Daoy (cell line): ENCODE data around the gene GPR141. TPM values are rescaled to one million over a fixed set of nuclear protein-coding genes. Genes with fewer than 3 reads are reported as not detected.

Experiments
- DNase-seq: peaks from one replicate; pipeline ENCODE4 v3.0.0-alpha.2; 2015; ENCODE audit warnings: low read depth
- total RNA-seq: library from RNA; depleted of rRNA; stranded (reverse); fragments of >200 nt; shearing (Covaris generic); gene quantifications from 2 replicates; pipeline ENCODE4 v1.2.3, GENCODE V29; 2014

Gene GPR141
- total RNA-seq, 1 experiment from 2014 or later, result not detected

DNA sequence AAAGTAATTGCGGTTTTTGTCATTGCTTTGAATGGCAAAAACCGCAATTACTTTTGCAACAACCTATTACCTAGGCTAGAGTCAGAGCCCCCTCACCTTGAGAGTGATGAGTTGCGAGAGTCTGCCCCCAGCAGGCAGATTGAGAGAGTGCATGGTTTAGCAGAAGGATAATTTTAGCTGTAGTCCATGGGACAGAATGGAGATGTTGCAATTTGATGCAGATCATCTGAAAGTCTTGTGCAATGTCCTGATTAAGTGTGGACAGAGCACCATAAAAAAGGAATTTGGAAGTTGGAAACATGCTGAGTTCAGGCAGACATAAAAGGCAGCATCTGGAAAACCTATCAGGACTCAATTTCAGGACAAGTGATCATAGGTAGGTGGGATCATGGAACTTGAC, 48.7 kb downstream of the GPR141 start:
- DNase-seq, result peak; percentile 55

DNA sequence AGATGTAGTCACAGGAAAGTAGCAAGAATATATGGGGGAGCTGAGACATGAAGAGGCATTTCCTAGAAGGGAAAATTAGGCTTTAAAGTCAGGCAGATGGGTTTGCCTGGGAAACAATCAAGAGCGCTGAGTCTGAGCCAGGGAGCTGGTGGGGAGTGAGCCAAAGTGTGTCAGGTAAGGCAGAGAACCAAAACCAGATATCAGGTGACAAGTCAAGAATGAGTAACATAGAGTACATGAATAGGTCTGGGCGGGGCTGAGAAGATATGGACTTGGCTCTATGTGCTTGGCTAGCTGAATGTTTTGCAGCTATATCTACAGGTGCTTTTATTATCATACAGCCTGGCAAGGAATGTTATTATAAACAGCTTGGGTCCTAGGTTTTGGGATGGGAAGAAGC, 49.3 kb downstream of the GPR141 start:
- no peak for DNase-seq

DNA sequence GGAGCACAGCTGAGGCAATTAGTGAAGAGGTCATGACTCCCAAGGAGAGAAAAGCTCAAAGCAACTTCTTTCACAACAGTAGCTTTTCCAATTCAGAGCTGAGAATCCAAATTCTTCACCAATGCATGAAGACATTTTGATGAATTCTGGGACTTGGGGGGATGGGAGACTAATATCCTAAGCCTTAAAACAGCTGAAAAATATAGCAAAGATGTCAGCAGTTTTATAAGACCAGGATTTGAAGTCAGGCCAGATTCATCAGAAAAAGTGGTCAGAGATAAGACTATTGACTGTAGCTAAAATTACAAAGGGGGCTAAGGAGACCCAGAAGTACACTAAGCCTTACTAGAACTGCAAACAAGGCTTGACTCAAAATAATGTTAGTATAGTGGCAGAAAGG, 51.6 kb downstream of the GPR141 start:
- no peak for DNase-seq

DNA sequence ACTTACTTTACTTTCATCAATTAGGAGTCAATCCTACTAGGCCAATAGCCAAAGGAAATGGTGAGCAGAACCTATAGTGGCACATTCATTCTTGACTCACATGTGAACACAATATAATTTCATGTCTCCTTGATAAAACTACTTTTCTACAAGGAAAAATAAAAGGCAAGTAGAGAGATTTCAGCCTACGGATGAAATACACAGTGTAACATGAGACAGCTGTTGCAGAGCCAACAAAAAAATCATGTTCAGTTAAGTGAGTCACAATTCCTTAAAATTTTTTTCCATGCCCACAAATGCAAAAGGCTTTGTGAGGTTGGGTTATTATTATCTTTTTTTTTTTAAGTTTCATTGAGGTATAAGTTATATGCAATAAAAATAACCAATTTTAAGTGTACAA, 54.8 kb downstream of the GPR141 start:
- DNase-seq, result no peak

DNA sequence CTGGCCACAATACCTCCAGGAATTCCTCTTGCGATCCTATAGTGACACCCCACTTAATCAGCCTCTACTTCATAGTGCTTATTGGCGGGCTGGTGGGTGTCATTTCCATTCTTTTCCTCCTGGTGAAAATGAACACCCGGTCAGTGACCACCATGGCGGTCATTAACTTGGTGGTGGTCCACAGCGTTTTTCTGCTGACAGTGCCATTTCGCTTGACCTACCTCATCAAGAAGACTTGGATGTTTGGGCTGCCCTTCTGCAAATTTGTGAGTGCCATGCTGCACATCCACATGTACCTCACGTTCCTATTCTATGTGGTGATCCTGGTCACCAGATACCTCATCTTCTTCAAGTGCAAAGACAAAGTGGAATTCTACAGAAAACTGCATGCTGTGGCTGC, 56.8 kb downstream of the GPR141 start:
- no peak for DNase-seq

DNA sequence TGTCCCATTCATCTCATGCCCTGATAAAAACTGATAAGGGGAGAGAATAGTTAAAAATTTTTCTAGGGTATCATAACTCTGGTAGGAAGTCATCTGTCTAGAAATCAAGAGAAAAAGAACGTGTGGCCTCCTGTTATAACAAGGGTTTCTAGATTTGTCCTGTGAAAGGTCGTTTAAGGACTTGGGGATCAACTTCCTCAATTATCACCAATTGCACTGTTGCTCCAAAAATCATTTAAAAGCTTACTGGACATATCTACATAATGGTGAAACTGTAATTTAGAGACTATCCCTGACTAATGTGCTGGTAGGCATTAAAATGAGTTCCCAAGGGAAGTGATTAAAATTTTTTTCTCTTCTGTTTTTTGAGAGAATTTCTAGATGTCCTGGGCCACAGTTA, 58.2 kb downstream of the GPR141 start:
- no peak for DNase-seq

DNA sequence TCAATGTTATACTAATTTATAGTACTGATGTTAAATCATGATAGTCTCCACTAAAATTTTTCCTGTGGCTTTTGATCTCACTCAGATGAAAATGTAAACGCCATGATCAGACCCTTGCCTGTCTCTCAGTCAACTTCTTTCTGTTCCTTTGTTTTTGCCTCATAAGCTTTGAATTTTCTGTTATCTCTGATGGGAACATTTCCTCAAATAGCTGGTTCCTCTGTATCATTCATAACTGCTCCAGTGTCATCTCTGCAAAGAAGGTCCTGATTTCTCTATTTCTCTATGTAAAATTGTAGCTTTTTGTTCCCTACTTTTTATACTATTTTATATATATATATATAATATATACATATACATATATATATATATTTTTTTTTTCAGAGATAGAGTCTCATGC, 67.5 kb downstream of the GPR141 start:
- no peak for DNase-seq

DNA sequence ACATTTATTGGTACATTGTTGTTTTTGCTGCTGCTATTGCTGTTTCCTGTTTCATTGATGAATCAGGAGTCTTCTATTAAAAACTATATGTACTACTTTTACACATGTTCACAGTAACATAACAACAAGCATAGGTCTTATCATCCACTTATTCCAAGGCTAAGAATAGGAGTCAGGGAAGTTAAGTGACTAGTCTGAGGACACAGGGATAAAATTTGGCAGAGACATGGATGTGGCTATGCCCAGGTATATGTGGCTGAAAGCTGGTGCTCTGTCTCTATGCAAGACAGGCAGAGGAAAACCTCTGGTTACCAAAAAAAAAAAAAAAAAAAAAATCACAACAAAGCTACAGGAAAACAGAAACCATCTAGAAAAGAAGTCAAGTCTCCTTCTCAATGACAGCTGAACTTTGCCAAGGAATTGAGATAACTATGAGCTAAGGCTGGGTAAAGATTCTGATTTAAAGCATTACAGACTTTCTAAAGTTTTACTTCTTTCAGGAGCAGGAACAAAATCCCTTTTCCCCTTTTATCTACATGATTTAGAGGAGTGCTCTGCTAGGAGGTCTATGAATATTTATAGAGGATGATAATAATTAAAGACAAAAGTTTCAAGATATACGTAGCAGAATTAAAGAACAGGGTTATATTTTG, 70.0 kb downstream of the GPR141 start:
- DNase-seq, result no peak

DNA sequence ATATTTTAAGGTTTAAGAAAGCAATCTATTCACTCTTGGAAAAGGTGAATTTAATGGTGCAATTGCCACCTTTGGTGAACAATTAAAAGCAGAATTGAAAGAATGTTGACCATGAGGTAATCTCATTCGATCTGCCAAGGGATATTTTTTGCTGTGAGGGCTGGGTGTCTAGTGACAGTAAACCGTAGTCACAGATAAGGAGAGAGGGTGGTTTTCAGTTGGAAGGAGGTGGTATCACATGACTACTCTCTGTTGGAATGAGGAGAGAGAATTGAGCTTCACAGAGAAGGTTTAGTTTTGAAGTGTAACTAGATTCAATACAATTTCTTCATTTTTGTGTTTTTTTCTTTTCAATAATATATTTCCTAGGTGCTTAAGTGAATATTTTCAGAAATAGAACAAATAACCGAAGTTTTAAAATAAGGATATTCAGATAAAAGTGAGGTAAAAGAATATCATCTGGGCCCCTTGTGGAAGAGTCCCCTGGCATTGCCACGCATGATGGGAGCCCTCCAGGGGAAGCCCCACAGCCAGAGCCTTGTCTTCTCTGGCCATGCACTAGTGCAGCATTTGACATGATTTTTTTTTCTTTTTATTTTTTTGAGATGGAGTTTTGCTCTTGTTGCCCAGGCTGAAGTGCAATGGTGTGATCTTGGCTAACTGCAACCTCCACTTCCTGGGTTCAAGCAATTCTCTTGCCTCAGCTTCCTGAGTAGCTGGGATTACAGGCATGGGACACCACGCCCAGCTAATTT, 73.4 kb downstream of the GPR141 start:
- no peak for DNase-seq

DNA sequence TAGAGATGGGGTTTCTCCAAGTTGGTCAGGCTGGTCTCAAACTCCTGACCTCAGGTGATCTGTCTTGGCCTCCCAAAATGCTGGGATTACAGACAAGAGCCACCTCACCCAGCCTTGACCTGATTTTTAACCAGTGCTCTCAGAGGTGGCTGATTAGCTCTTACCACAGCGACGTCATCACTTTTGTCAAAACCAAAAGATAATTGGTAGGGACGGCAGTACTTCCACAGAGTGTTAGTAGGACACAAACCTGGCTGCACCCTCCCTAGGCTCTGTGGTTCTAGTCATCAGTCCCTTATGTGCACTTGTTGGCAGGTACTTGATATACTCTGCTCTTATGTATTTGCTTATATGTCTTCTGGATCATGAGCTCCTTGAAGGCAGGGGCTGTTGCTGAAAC, 74.0 kb downstream of the GPR141 start:
- DNase-seq, result no peak

DNA sequence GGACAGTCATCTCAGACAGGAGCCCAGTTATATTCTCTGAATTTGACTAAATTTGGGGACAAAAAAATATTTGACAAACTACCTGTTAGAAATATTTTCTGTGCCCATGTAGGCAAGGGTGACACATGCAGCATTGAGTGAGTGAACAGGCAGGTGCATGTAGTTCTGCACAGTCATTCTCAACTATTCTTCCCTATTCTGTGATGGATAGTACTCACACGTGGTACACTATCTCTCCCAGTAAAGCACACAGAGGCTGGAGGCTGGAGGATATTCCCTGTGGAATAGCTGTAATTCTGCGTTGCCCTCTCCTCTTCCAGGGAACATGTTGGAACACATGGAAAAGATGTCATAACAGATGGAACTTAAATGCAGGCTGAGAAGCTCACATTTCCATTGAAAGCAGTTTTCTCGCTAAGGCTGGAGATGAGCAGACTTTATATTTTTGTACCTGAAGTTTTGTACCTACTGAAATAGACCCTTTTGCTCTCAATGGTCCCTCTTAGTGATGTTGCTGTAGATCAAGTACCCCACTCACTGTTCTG, 75.0 kb downstream of the GPR141 start:
- no peak for DNase-seq

DNA sequence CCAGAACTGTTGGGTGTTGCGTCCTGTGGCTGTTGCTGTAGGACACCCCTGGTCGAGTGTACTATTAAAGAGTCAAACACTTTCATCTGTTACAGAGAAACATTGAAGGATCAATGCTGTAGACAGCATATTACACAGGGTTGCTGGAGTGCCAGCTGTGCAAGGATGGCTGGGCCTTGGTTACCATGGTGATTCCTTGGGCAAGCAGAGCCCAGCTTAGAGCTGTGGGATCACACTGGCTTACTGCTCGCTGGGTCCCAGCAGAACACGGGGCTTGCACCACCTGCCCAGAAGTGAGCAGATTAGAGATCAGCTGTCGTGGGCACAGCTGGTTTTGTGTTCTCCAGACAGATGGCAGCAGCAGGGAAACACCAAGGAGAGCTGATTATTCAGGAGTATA, 76.0 kb downstream of the GPR141 start:
- no peak for DNase-seq

DNA sequence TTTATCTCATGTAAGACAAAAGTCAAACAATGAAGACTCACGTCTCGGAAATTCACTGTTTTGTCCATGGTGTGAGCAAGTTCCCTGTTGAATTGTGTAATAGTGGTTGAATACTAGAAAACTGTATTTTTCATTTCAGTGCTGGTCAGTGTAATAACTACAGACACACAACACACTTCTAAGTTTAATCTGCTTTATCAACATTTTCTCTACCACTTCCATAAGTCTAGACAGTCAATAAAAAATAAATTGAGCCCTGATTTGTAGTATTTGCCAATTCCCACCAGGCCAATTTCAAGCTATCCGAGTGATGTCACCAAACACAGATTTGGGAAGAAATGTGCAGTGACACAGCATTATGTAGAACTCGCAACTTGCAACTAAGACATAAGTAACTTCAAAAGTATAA, 81.9 kb downstream of the GPR141 start:
- DNase-seq, result no peak

DNA sequence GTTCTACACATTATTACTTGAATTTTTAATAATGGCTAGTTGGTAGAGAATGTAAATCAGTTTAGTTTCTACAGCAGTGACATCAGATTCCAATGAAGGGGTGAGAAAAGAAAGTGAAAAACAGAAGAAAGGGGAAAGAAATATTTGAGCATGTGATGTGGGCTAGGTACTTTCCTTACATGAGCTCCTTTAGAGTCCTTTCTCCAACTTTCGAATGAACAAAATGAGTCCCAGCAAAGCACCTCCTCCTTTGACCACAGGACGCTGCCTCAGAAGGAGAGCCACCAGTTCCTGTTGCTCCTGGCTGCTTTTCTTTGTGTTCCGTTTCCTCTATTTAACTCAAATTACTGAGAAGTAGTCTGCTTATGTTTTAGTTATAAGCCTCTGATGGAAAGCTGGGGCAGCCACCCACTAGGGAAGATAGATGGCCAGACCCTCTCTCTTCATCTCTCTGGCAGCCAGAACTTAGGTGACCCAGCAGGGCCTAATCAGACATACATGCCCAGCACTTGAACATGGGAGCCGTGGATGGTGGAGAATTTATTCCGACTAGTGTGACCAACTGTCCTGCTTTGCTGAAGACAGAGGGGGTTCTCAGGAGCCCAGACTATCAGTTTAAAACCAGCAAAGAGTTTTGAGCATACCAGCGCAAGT, 82.4 kb downstream of the GPR141 start:
- no peak for DNase-seq

DNA sequence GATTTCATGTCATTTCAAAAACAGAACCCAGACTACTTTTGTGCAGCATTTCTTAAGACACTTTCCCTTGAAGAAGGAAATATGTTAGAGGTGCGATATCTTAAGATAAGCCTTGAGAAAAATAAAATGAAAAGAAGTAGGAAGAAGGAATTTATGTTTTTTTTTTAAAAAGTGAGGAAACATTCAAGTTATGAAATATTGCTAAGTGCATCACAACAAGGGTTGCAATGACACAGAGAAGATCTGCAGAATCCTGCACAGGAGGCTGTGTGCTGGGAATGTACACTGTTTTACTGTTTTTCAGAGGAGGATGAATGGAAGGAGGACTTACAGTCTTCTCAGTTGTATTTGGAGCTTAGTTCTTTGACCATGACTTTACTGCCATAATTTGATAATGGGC, 85.0 kb downstream of the GPR141 start:
- DNase-seq, result no peak

DNA sequence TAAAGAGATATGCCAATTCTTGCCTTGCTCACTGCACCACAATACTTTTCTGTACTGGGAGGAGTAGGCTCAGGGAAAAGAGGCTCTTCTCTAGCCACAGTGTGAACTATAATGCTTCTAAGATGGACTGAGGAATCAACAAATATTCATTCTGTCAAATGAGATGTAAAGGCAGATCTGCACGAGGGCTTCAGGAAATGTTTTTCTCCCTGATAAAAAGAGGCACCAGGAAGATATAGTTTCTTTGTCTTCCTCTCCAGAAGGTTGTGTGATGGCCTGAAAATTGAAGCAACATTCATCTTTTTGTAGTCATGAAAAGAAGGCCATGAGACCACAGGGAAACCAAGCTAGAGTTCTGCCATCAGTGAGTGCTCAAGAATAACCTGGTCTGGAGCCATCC, 85.7 kb downstream of the GPR141 start:
- DNase-seq, result no peak

DNA sequence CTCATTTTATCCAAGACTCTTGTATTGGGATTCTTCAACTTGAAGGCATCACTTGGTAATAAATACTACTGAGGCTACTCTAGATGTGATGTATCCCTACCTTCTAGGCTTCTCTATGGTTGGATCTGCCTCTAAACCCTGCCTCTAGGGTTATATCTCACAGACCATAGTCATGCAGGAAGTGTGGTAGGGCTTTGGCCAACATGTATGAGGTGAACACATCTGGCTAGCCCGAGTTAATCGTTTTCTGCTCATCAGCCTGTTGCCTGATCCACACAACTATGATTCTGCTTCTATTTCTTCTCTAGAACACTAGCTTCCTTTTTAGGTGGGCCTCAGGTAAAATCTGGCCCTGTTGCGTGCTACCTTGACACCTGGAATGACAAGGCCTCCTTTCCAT, 86.2 kb downstream of the GPR141 start:
- no peak for DNase-seq

DNA sequence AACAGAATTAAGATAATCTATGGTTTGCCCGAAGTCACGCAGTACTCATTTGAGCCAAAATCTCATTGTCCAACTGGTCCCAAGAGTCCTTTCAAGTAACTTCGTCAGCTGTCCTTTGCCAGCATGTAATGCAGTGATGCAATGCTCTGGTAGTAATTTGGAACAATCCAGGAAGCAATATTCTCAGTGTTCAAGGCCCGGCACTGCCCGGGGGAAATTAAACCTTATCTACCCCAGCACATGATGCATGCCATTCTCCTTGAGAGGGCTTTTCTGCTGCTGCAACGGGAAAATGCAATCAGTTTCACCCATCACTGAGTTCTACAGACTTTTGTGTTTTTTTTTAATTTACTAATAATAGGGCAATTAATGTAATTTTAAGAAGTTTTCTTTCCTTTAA, 87.3 kb downstream of the GPR141 start:
- no peak for DNase-seq

DNA sequence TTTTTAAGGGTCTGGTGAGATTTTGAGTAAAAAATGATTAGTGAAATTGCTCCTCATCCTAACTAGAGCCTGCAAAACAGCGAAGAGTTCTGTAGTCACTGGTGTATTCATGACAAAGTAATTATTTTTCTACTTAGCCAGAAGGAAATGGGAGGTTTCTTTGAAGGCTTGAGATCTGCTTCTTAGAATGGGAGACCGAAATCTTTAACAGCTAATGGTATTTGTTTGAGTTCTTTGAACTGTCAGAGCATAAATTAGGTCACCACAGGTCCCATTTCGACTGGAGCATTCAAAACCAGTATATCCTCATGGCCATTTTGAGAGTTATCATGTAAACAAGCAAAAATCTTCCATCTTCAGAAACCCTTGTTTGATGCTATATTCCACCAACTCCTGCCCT, 87.8 kb downstream of the GPR141 start:
- DNase-seq, result no peak

DNA sequence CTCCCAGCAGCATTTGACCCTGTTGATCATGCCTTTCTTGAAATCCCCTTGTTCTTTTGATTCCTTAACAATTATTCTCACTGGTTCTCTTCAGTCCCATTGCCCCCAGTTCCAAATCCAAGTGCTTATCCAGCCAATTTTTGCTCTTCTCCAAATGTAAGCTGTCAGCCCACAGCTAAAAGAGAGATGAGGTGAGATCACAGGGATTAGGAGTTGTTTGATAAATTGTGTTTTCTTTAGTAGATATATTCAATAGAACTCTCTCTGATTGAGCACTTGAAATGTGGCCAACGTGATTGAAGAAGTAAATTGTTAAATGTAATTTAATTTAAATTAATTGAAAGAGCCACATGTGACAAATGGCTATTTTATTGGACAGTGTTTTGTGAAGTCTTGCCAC, 88.2 kb downstream of the GPR141 start:
- no peak for DNase-seq

DNA sequence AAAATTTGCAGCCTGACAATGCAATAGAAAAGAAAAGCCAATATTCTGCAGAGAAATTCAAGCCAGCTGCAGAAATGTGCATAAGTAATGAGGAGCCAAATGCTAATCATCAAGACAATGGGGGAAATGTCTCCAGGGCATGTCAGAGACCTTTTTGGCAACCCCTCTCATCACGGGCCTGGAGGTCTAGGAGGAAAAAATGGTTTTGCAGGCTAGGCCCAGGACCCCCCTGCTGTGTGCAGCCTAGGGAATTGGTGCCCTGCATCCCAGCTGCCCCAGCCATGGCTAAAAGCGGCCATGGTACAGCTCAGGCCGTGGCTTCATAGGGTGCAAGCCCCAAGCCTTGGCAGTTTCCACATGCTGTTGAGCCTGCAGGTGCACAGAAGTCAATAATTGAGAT, 92.4 kb downstream of the GPR141 start:
- no peak for DNase-seq

DNA sequence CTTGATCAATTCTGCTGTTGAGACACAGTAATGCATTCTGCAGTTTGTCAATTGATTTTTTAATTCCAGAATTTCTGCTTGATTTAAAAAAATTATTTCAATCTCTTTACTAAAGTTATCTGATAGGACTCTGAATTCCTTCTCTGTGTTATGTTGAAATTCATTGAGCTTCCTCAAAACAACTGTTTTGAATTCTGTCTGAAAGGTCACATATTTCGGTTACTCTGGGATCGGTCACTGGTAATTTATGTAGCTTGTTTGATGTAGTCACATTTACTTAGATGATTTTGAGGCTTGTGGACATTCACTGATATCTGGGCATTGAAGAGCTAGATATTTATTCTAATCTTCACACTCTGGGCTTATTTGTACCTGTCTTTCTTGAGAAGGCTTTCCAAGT, 97.6 kb downstream of the GPR141 start:
- no peak for DNase-seq

DNA sequence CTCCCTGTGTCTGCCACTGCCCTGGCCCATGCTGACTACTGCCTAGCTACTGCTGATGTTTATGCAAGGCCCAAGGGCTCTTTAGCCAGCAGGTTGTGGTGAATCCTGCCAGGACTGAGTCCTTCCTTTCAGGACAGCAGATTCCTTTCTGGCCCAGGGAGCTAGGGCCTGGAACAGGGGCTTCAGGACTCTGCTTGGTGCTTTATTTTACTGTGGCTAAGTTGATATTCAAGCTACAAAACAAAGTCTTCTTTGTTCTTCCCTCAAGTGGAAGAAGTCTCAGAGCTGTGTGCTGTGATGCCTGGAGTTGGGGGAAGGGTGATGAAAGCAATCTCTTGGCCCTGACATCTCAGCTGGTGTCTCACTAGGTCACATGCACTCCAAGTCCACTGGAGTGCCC, 98.6 kb downstream of the GPR141 start:
- DNase-seq, result no peak
